ENCODE results near the gene LDLRAD3.
"Not testable (repeated sequence)": the region's sequence is repeated elsewhere in the genome, so short reads cannot be mapped to it uniquely, and the experiment has no call there.

Gene LDLRAD3

GRCh38 chr11:36024716-36025115 lies 80.9 kb downstream of the LDLRAD3 start:
- no peak for DNase-seq

GRCh38 chr11:36026315-36026968 lies 82.6 kb downstream of the LDLRAD3 start:
- DNase-seq: no peak

DNA sequence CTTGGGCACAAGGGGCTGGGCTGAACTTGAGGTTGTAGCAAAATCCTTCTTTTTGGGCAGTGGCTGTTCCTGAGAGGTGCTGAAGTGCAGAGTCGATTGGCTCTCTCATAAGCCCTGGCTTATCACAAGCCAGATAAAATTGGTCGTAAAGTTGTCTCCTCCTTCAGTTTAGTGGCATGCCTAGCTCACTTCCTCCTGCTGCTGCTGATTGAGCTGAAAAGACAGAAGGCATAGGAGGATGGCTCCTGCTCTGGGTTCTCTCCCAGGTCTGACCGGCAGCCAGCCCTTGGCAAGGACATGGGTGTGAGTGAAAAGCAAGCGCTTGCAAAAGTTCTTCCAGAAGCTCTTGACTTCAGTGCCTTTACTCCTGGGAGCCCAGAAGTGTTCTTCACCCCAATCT lies 83.9 kb downstream of the LDLRAD3 start:
- no peak for DNase-seq

GRCh38 chr11:36029616-36030015 lies 85.8 kb downstream of the LDLRAD3 start:
- DNase-seq: no peak

GRCh38 chr11:36030731-36031281 lies 86.9 kb downstream of the LDLRAD3 start:
- no peak for DNase-seq

DNA sequence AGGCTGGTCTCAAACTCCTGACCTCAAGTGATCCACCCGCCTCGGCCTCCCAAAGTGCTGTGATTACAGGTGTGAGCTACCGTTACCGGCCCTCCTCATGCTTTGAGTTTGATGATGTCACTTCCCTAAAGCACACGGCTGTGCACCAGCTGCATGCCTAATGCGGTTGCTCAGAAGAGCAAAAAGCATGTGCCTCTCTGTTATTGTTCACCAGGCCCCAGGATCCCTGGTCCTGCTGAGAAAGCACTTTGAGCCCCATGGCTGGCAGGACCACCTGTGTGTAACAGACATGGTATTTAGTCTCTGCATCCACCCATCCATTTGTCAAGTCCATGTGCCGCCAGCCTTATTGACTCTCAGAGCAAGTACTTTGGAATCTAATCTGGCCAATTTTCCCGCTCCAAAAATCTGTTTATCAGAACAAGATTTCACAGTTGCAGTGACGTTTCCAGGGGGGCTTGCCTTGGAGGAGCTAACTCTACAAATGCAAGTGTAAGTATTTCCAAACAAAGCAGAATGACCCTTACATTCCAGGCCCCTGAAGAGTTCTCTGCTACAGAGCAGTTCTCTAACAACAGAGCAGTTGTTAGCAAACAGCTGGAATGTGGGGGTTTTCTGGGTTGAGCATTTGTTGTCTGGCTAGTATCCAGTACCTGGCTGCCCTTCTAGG lies 89.4 kb downstream of the LDLRAD3 start:
- no peak for DNase-seq

DNA sequence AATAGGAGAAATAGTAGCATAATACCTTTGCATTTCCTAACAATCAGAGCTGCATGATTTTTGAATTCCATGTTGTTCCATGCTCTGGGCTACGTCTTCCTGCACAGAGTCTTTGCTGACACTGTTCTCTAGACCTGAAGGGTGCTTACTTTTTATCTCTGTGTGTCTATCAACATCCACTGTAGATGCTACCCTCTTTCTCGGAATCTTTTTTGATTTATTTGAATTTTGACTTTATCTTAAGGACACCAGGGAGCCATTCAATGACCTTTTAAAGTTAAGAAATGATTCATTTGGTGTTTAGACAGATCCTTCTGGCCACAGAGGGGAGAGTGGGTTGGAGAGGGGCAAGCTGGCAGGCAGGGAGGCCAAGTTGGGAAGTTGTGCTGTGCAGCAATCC lies 90.1 kb downstream of the LDLRAD3 start:
- no peak for DNase-seq

- no peak for DNase-seq
Observed at GRCh38 chr11:36034551-36035331, 90.9 kb downstream of the LDLRAD3 start.

DNA sequence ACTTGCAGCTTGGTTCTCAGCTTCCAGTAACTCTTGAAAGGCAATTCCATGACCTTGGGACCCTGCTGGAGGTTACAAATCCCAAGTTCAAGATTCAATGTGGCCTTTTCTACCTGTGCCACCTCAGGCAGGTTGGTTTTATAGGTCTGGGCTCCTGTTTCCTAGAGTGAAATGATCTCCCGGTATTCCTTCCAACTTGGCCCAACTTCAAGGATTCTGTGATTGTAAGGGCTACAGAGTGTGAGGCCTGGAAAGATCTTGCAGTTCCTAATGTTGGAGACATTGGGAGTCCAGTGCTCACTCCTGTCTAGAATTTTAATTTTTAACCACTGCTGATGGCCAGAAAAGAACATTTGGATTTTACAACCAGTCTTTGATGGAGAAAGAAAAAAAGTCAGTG lies 91.6 kb downstream of the LDLRAD3 start:
- DNase-seq: no peak

DNA sequence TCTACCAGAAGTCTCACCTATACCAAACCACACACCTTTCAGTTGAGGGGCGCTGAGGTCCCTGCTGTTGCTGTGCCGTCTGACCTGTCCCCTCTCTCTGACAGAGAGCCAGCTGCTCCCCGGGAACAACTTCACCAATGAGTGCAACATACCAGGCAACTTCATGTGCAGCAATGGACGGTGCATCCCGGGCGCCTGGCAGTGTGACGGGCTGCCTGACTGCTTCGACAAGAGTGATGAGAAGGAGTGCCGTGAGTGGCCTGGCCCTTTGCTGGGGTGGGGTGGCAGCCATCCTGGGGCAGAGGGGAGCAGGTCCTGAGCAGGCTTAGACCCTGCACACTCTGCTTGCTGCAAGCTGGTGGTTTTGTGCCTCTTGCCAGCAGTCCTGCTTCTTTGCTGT lies 92.1 kb downstream of the LDLRAD3 start:
- no peak for DNase-seq

GRCh38 chr11:36037031-36037430 lies 93.2 kb downstream of the LDLRAD3 start:
- no peak for DNase-seq

GRCh38 chr11:36038541-36038940 lies 94.7 kb downstream of the LDLRAD3 start:
- DNase-seq: no peak

GRCh38 chr11:36039471-36039870 lies 95.6 kb downstream of the LDLRAD3 start:
- no peak for DNase-seq

GRCh38 chr11:36041988-36042611 lies 98.2 kb downstream of the LDLRAD3 start:
- DNase-seq: no peak

- no peak for DNase-seq
Observed at GRCh38 chr11:36044636-36045035, 100.8 kb downstream of the LDLRAD3 start.

GRCh38 chr11:36045945-36046344 lies 102.1 kb downstream of the LDLRAD3 start:
- not testable (repeated sequence) for DNase-seq

DNA sequence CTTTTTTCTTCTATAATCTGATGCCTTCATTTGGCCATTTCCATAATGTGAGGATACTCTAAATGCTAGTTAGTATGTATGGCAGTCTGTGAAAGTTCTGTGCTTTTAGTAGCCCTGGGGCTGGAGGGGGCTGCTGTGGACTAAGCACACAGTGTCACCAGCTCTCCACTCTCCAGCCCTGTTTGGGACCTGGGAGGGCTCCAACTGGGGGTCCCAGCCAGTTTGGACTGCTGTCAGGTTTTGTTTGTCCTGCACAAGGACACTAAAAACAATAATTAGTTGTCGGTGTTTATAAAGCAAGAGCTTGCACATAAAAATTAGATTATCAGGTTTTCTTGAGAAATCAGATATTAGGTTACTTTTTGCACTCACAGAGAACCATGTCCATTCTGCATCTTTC lies 103.1 kb downstream of the LDLRAD3 start:
- no peak for DNase-seq

GRCh38 chr11:36047344-36047743 lies 103.5 kb downstream of the LDLRAD3 start:
- DNase-seq: no peak

DNA sequence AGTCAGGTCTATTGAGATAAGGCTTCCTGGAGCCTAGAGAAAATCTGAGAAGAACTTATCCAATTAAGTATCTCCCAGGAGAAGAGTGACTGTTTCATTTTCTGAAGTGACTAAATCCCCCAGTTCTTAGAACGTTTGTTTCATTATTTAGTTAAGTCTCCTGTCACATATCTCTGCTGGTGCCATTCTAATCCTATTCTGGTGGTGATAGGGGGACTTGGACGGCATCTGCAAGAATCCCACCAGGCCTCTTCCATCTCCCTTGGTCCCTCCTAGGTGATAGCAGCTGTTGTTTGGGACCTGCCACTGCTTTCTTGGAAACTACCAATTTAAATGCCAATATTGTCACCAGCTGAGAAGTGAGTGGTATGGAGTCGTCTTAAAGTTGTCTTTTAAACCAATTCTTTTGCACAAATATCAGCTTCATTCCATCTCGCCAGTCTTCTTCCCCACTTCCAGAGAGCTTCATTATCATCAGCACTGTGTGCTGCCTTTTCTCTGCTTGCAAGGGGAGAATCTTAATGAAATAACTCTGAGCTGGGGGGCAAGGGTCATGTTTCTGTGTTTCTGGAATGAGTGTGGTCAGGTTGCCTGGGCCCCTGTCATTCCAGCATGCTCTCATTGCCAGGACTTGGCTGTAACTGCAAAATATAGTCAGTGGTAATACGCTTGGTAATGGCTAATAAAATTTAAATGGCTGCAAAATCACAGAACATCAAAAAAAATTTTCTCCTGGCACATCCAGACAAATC lies 104.8 kb downstream of the LDLRAD3 start:
- no peak for DNase-seq

GRCh38 chr11:36051235-36052144 lies 107.6 kb downstream of the LDLRAD3 start:
- DNase-seq: no peak

DNA sequence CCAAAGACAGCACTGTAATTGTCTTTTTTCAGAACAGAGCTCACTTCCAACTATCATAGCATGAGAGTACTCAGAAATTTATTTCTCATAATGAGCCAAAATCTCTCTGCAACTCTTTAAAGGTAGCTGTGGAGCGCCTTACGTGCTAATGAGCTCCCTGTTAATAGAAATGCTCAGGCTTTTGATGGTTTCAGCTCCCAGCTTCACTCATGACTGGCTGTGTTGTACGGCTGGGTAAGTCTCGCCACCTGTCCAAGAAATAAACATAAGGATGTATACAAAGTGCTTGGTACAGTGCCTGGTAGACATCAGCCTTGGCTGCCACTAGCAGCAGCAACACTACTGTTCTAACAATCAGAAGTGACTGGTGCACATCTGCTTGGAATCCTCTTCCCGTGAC lies 109.4 kb downstream of the LDLRAD3 start:
- DNase-seq: no peak

All from activated T-cell treated with anti-CD3 and anti-CD28 coated beads, Interleukin-2, amount 50 U/mL, for 48 hours (primary cell).